Glutamatergic neuron (in vitro differentiated cells): Measurements from ENCODE around the gene MSI2. TPM values are rescaled to one million over a fixed set of nuclear protein-coding genes. Genes with fewer than 3 reads are reported as not detected.

Experiments used
- DNase-seq: peaks from one replicate; pipeline ENCODE4 v3.0.0; 2022
- H3K27ac Mint-ChIP-seq: one replicate; pipeline ENCODE4 v1.8.0; 2020; ENCODE audit warnings: mild to moderate bottlenecking, mixed read lengths, inconsistent platforms; ENCODE audit not compliant: unreplicated experiment
- H3K27me3 Mint-ChIP-seq: one replicate; pipeline ENCODE4 v1.8.0; 2020; ENCODE audit warnings: mild to moderate bottlenecking, moderate library complexity, mixed read lengths, inconsistent platforms; ENCODE audit not compliant: unreplicated experiment
- H3K36me3 Mint-ChIP-seq: one replicate; pipeline ENCODE4 v1.8.0; 2020; ENCODE audit warnings: mild to moderate bottlenecking, mixed read lengths, inconsistent platforms; ENCODE audit not compliant: unreplicated experiment
- H3K4me1 Mint-ChIP-seq: one replicate; pipeline ENCODE4 v1.8.0; 2020; ENCODE audit warnings: mild to moderate bottlenecking, low read depth, mixed read lengths, inconsistent platforms; ENCODE audit not compliant: unreplicated experiment
- H3K4me3 Mint-ChIP-seq: one replicate; pipeline ENCODE4 v1.8.0; 2020; ENCODE audit warnings: mild to moderate bottlenecking, mixed read lengths, inconsistent platforms; ENCODE audit not compliant: unreplicated experiment
- H3K9me3 Mint-ChIP-seq: one replicate; pipeline ENCODE4 v1.8.0; 2020; ENCODE audit warnings: mild to moderate bottlenecking, moderate library complexity, mixed read lengths, inconsistent platforms; ENCODE audit not compliant: unreplicated experiment
- CTCF ChIP-seq: fragments of 200-600 bp; sonication (generic); IDR thresholded peaks from one replicate; pipeline ENCODE4 v1.5.0; 2021; ENCODE audit not compliant: partially characterized antibody, unreplicated experiment
- total RNA-seq: library from RNA; stranded (reverse); fragmentation: NEBNext Ultra II Directional; extraction: Animal tissue kit (Norgen Biotek cat#: 25700); gene quantifications from one replicate; pipeline ENCODE4 v1.2.1, GENCODE V29; 2021; ENCODE audit not compliant: unreplicated experiment

The MSI2 gene
- total RNA-seq, 1 donor from 2014 or later, result 141 TPM

- peaks cover 13% of the 10 kb centered on the region for H3K27me3 Mint-ChIP-seq
- peaks cover 14% of the 10 kb centered on the region for H3K9me3 Mint-ChIP-seq
- no peak for DNase-seq
These were observed 409.4 kb downstream of the MSI2 start for GRCh38 chr17:57665696-57666095.

GRCh38 chr17:57666201-57666870 is 410.0 kb downstream of the MSI2 start:
- Mint-ChIP-seq H3K9me3 (peaks cover 10% of the 10 kb centered on the region), H3K4me1 (peaks cover 43% of the 10 kb centered on the region), H3K27ac (no peak overlapping the region), H3K4me3 (no peak overlapping the region), H3K36me3 (no peaks in the 10 kb centered on the region), H3K27me3 (peaks cover 10% of the 10 kb centered on the region)
- TF ChIP-seq CTCF, result no peak
- DNase-seq, result no peak

More at GRCh38 chr17:57665696-57666095, 409.4 kb downstream of the MSI2 start:
- H3K4me3 Mint-ChIP-seq, result no peak overlapping the region
- H3K4me1 Mint-ChIP-seq, result peaks cover 42% of the 10 kb centered on the region
- no peak for TF ChIP-seq CTCF
- H3K36me3 Mint-ChIP-seq, result no peaks in the 10 kb centered on the region
- no peak overlapping the region for H3K27ac Mint-ChIP-seq

GRCh38 chr17:57666946-57667345 is 410.6 kb downstream of the MSI2 start:
- TF ChIP-seq CTCF, result no peak
- no peak for DNase-seq
- no peak overlapping the region for H3K27ac Mint-ChIP-seq
- no peak overlapping the region for H3K4me3 Mint-ChIP-seq
- peaks cover 8% of the 10 kb centered on the region for H3K27me3 Mint-ChIP-seq
- H3K4me1 Mint-ChIP-seq, result peaks cover 43% of the 10 kb centered on the region
- H3K9me3 Mint-ChIP-seq, result peaks cover 5% of the 10 kb centered on the region
- no peaks in the 10 kb centered on the region for H3K36me3 Mint-ChIP-seq

- peaks cover 45% of the 10 kb centered on the region for H3K4me1 Mint-ChIP-seq
- no peak overlapping the region for H3K4me3 Mint-ChIP-seq
- H3K27ac Mint-ChIP-seq, result no peak overlapping the region
- H3K9me3 Mint-ChIP-seq, result peaks cover 5% of the 10 kb centered on the region
- DNase-seq, result no peak
- H3K36me3 Mint-ChIP-seq, result no peaks in the 10 kb centered on the region
- TF ChIP-seq CTCF, result no peak
- peaks cover 8% of the 10 kb centered on the region for H3K27me3 Mint-ChIP-seq
These were observed 411.2 kb downstream of the MSI2 start for GRCh38 chr17:57667461-57667923.

GRCh38 chr17:57668332-57668731 is 412.0 kb downstream of the MSI2 start:
- no peaks in the 10 kb centered on the region for H3K36me3 Mint-ChIP-seq
- no peak for TF ChIP-seq CTCF
- H3K9me3 Mint-ChIP-seq, result peaks cover 5% of the 10 kb centered on the region
- peaks cover 6% of the 10 kb centered on the region for H3K27me3 Mint-ChIP-seq
- no peak overlapping the region for H3K27ac Mint-ChIP-seq
- H3K4me3 Mint-ChIP-seq, result no peak overlapping the region
- H3K4me1 Mint-ChIP-seq, result peaks cover 50% of the 10 kb centered on the region
- no peak for DNase-seq
